Measurements from ENCODE around the gene SUGT1.
A peak's percentile ranks its signal among the peaks of the same experiment; 100 is the strongest.

Gene SUGT1

GRCh38 chr13:52726258-52726657 lies 73.6 kb downstream of the SUGT1 start:
- ATAC-seq (replicated peaks) (no peak), DNase-seq (no peak)
- Mint-ChIP-seq H3K36me3 (ENCODE audit: insufficient read depth) (no peaks in the 10 kb centered on the region), H3K27ac (no peak overlapping the region), H3K27me3 (peaks cover 41 to 50% of the 10 kb centered on the region in 2 donors), H3K9me3 (no peaks in the 10 kb centered on the region), H3K4me1 (ENCODE audit: low read depth in 2 of 2) (peaks cover 0 to 8% of the 10 kb centered on the region in 2 donors), H3K4me3 (no peak overlapping the region)

- DNase-seq (no peak), ATAC-seq (replicated peaks) (no peak)
- Mint-ChIP-seq H3K4me1 (ENCODE audit: low read depth in 2 of 2) (peaks cover 0 to under 1% of the 10 kb centered on the region in 2 donors), H3K4me3 (no peak overlapping the region), H3K27me3 (peaks cover 34 to 39% of the 10 kb centered on the region in 2 donors), H3K9me3 (no peaks in the 10 kb centered on the region), H3K27ac (no peak overlapping the region), H3K36me3 (ENCODE audit: insufficient read depth) (no peaks in the 10 kb centered on the region)
Measured at GRCh38 chr13:52734075-52734623, 81.5 kb downstream of the SUGT1 start.

- H3K9me3 Mint-ChIP-seq: no peaks in the 10 kb centered on the region
- DNase-seq (no peak), ATAC-seq (replicated peaks) (no peak)
- peaks cover 2 to 3% of the 10 kb centered on the region in 2 donors for H3K4me1 Mint-ChIP-seq (ENCODE audit: low read depth in 2 of 2)
- peaks cover 47% of the 10 kb centered on the region in 2 donors for H3K27me3 Mint-ChIP-seq
- no peak overlapping the region for H3K4me3 Mint-ChIP-seq
- no peak overlapping the region for H3K27ac Mint-ChIP-seq
- no peaks in the 10 kb centered on the region for H3K36me3 Mint-ChIP-seq (ENCODE audit: insufficient read depth)
Measured at GRCh38 chr13:52736891-52737290, 84.3 kb downstream of the SUGT1 start.

GRCh38 chr13:52737451-52737850 lies 84.8 kb downstream of the SUGT1 start:
- ATAC-seq (replicated peaks): no peak
- Mint-ChIP-seq H3K4me1 (ENCODE audit: low read depth in 2 of 2) (peaks cover 2 to 3% of the 10 kb centered on the region in 2 donors), H3K4me3 (no peak overlapping the region), H3K27ac (no peak overlapping the region), H3K9me3 (no peaks in the 10 kb centered on the region), H3K27me3 (peaks cover 49 to 52% of the 10 kb centered on the region in 2 donors), H3K36me3 (ENCODE audit: insufficient read depth) (no peaks in the 10 kb centered on the region)
- no peak for DNase-seq

GRCh38 chr13:52737965-52738364 lies 85.3 kb downstream of the SUGT1 start:
- Mint-ChIP-seq H3K4me3 (peak overlapping the region in 1 of 2 donors; percentile 20), H3K4me1 (ENCODE audit: low read depth in 2 of 2) (peaks cover 2 to 3% of the 10 kb centered on the region in 2 donors), H3K27me3 (peaks cover 54 to 57% of the 10 kb centered on the region in 2 donors), H3K36me3 (ENCODE audit: insufficient read depth) (no peaks in the 10 kb centered on the region), H3K27ac (no peak overlapping the region), H3K9me3 (no peaks in the 10 kb centered on the region)
- ATAC-seq (replicated peaks) (no peak), DNase-seq (no peak)

GRCh38 chr13:52738719-52739467 lies 86.3 kb downstream of the SUGT1 start:
- Mint-ChIP-seq H3K4me3 (peak overlapping the region in 1 of 2 donors; percentile 51), H3K4me1 (ENCODE audit: low read depth in 2 of 2) (peaks cover 2 to 3% of the 10 kb centered on the region in 2 donors), H3K27me3 (peaks cover 57 to 58% of the 10 kb centered on the region in 2 donors), H3K9me3 (no peaks in the 10 kb centered on the region), H3K36me3 (ENCODE audit: insufficient read depth) (no peaks in the 10 kb centered on the region), H3K27ac (no peak overlapping the region)
- DNase-seq (no peak), ATAC-seq (replicated peaks) (no peak)

GRCh38 chr13:52739468-52740071 lies 86.9 kb downstream of the SUGT1 start, which contains the start of gene CNMD:
TSS of gene CNMD (minus strand) at chr13:52739820. CDS start at chr13:52739701, 119 bp downstream.
- DNase-seq: no peak
- peaks cover 2 to 3% of the 10 kb centered on the region in 2 donors for H3K4me1 Mint-ChIP-seq (ENCODE audit: low read depth in 2 of 2)
- peaks cover 58 to 60% of the 10 kb centered on the region in 2 donors for H3K27me3 Mint-ChIP-seq
- H3K9me3 Mint-ChIP-seq: no peaks in the 10 kb centered on the region
- H3K4me3 Mint-ChIP-seq: peak within 1 kb of the TSS; percentile 51 to 59
- no peak for ATAC-seq (replicated peaks)
- no peaks in the 10 kb centered on the region for H3K36me3 Mint-ChIP-seq (ENCODE audit: insufficient read depth)
- peak within 1 kb of the TSS in 1 of 2 donors; percentile 31 for H3K27ac Mint-ChIP-seq

- Mint-ChIP-seq H3K4me1 (ENCODE audit: low read depth in 2 of 2) (peaks cover 2 to 3% of the 10 kb centered on the region in 2 donors), H3K27ac (no peak overlapping the region), H3K36me3 (ENCODE audit: insufficient read depth) (no peaks in the 10 kb centered on the region), H3K4me3 (no peak overlapping the region), H3K27me3 (peaks cover 55 to 79% of the 10 kb centered on the region in 2 donors), H3K9me3 (no peaks in the 10 kb centered on the region)
- DNase-seq (no peak), ATAC-seq (replicated peaks) (no peak)
Measured at GRCh38 chr13:52743569-52743968, 90.9 kb downstream of the SUGT1 start.

GRCh38 chr13:52743988-52744387 lies 91.4 kb downstream of the SUGT1 start:
- Mint-ChIP-seq H3K27me3 (peaks cover 56 to 82% of the 10 kb centered on the region in 2 donors), H3K36me3 (ENCODE audit: insufficient read depth) (no peaks in the 10 kb centered on the region), H3K9me3 (no peaks in the 10 kb centered on the region), H3K27ac (no peak overlapping the region), H3K4me3 (no peak overlapping the region), H3K4me1 (ENCODE audit: low read depth in 2 of 2) (peaks cover 2 to 3% of the 10 kb centered on the region in 2 donors)
- ATAC-seq (replicated peaks) (no peak), DNase-seq (no peak)

- H3K4me3 Mint-ChIP-seq: no peak overlapping the region
- no peak for ATAC-seq (replicated peaks)
- H3K4me1 Mint-ChIP-seq (ENCODE audit: low read depth in 2 of 2): peaks cover 0 to under 1% of the 10 kb centered on the region in 2 donors
- DNase-seq: no peak
- H3K27me3 Mint-ChIP-seq: peaks cover 55 to 77% of the 10 kb centered on the region in 2 donors
- H3K36me3 Mint-ChIP-seq (ENCODE audit: insufficient read depth): no peaks in the 10 kb centered on the region
- no peaks in the 10 kb centered on the region for H3K9me3 Mint-ChIP-seq
- no peak overlapping the region for H3K27ac Mint-ChIP-seq
Measured at GRCh38 chr13:52744842-52745375, 92.3 kb downstream of the SUGT1 start.

GRCh38 chr13:52746141-52746540 lies 93.5 kb downstream of the SUGT1 start:
- no peak for ATAC-seq (replicated peaks)
- Mint-ChIP-seq H3K27me3 (peaks cover 42 to 77% of the 10 kb centered on the region in 2 donors), H3K27ac (no peak overlapping the region), H3K4me1 (ENCODE audit: low read depth in 2 of 2) (no peaks in the 10 kb centered on the region), H3K36me3 (ENCODE audit: insufficient read depth) (no peaks in the 10 kb centered on the region), H3K9me3 (no peaks in the 10 kb centered on the region), H3K4me3 (no peak overlapping the region)
- no peak for DNase-seq

GRCh38 chr13:52749419-52749818 lies 96.8 kb downstream of the SUGT1 start:
- Mint-ChIP-seq H3K27ac (no peak overlapping the region), H3K36me3 (ENCODE audit: insufficient read depth) (peaks cover 3% of the 10 kb centered on the region), H3K9me3 (no peaks in the 10 kb centered on the region), H3K4me3 (no peak overlapping the region), H3K27me3 (peaks cover 30 to 62% of the 10 kb centered on the region in 2 donors), H3K4me1 (ENCODE audit: low read depth in 2 of 2) (no peaks in the 10 kb centered on the region)
- DNase-seq (no peak), ATAC-seq (replicated peaks) (no peak)
